ENCODE data around the gene SHC2.

GRCh38 chr19:430701-431100 is 30.1 kb downstream of the SHC2 start:
- no peak for TF ChIP-seq CTCF (IDR thresholded peaks at IDR 0.05)
- TF ChIP-seq POLR2A (IDR thresholded peaks at IDR 0.05), result no peak
- no peak for TF ChIP-seq POLR2AphosphoS5 (IDR thresholded peaks at IDR 0.05; ENCODE audit: insufficient read depth in 1 of 2, low read depth in 1 of 2)

Measured in vagina (tissue), 2 donors.